ENCODE results near the gene ABR. TPM values are rescaled to one million over a fixed set of nuclear protein-coding genes. Genes with fewer than 3 reads are reported as not detected.
"Not testable (repeated sequence)": the region's sequence is repeated elsewhere in the genome, so short reads cannot be mapped to it uniquely, and the experiment has no call there.

Gene ABR
- total RNA-seq, 1 donor from 2014 or later = 147 TPM

GRCh38 chr17:1067282-1067956 lies 112.4 kb downstream of the ABR start:
- intact Hi-C loops (cut with DNase I) = no loop called here
- ATAC-seq = peak; percentile 87
- no peak for DNase-seq (ENCODE audit: missing footprints)

- intact Hi-C loops (cut with DNase I); DNase-seq (ENCODE audit: missing footprints); ATAC-seq: not testable (repeated sequence)
These were observed 114.4 kb downstream of the ABR start for GRCh38 chr17:1065416-1065815.

- DNase-seq (ENCODE audit: missing footprints) (no peak), ATAC-seq (peak; percentile 24)
- intact Hi-C loops (cut with DNase I) = no loop called here
These were observed 118.8 kb downstream of the ABR start for GRCh38 chr17:1060991-1061390.

GRCh38 chr17:1059131-1059795 lies 120.5 kb downstream of the ABR start:
- DNase-seq (ENCODE audit: missing footprints) (no peak), ATAC-seq (no peak)
- intact Hi-C loops (cut with DNase I) = loop anchor here (10.0 kb wide), 1 partner anchor 264 kb away; no protein-coding TSS in a partner anchor

- no peak for DNase-seq (ENCODE audit: missing footprints)
- peak; percentile 36 for ATAC-seq
- intact Hi-C loops (cut with DNase I) = loop anchor here (10.0 kb wide), 1 partner anchor 264 kb away; no protein-coding TSS in a partner anchor
These were observed 121.2 kb downstream of the ABR start for GRCh38 chr17:1058423-1059130.

- intact Hi-C loops (cut with DNase I) = loop anchor here (2.0 to 10.0 kb wide), 2 partner anchors 58 to 262 kb away; no protein-coding TSS in a partner anchor
- ATAC-seq = no peak
- no peak for DNase-seq (ENCODE audit: missing footprints)
These were observed 123.0 kb downstream of the ABR start for GRCh38 chr17:1056761-1057160.

- DNase-seq (ENCODE audit: missing footprints) (peak; percentile 84), ATAC-seq (peak; percentile 82)
- intact Hi-C loops (cut with DNase I) = loop anchor here (2.0 to 10.0 kb wide), 2 partner anchors 57 to 261 kb away; no protein-coding TSS in a partner anchor
These were observed 123.8 kb downstream of the ABR start for GRCh38 chr17:1055751-1056645.

GRCh38 chr17:1055231-1055630 lies 124.5 kb downstream of the ABR start:
- intact Hi-C loops (cut with DNase I) = loop anchor here (10.0 kb wide), 1 partner anchor 260 kb away; no protein-coding TSS in a partner anchor
- DNase-seq (ENCODE audit: missing footprints) (no peak), ATAC-seq (no peak)

GRCh38 chr17:1054656-1055055 lies 125.1 kb downstream of the ABR start:
- DNase-seq (ENCODE audit: missing footprints) (no peak), ATAC-seq (no peak)
- intact Hi-C loops (cut with DNase I) = loop anchor here (10.0 kb wide), 1 partner anchor 260 kb away; no protein-coding TSS in a partner anchor

- DNase-seq (ENCODE audit: missing footprints) (no peak), ATAC-seq (no peak)
- intact Hi-C loops (cut with DNase I) = loop anchor here (10.0 kb wide), 1 partner anchor 259 kb away; no protein-coding TSS in a partner anchor
These were observed 126.0 kb downstream of the ABR start for GRCh38 chr17:1053661-1054360.

GRCh38 chr17:1050996-1051925 lies 128.5 kb downstream of the ABR start:
- DNase-seq (ENCODE audit: missing footprints) (no peak), ATAC-seq (no peak)
- intact Hi-C loops (cut with DNase I) = loop anchor here (10.0 kb wide), 1 partner anchor 256 kb away; no protein-coding TSS in a partner anchor

GRCh38 chr17:1050246-1050995 lies 129.4 kb downstream of the ABR start:
- intact Hi-C loops (cut with DNase I) = loop anchor here (10.0 kb wide), 1 partner anchor 256 kb away; no protein-coding TSS in a partner anchor
- ATAC-seq = no peak
- no peak for DNase-seq (ENCODE audit: missing footprints)

GRCh38 chr17:1049446-1050225 lies 130.1 kb downstream of the ABR start:
- intact Hi-C loops (cut with DNase I) = loop anchor here (10.0 kb wide), 1 partner anchor 255 kb away; no protein-coding TSS in a partner anchor
- ATAC-seq (no peak), DNase-seq (ENCODE audit: missing footprints) (no peak)

GRCh38 chr17:1048516-1049115 lies 131.2 kb downstream of the ABR start:
- ATAC-seq; DNase-seq (ENCODE audit: missing footprints); intact Hi-C loops (cut with DNase I): not testable (repeated sequence)
